Measurements from ENCODE around the gene WAC.

WAC gene

GRCh38 chr10:28612877-28613276 is 80.0 kb downstream of the WAC start:
- TF ChIP-seq, protein P1, sequence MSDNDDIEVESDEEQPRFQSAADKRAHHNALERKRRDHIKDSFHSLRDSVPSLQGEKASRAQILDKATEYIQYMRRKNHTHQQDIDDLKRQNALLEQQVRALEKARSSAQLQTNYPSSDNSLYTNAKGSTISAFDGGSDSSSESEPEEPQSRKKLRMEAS (IDR thresholded peaks at IDR 0.05; ENCODE audit: low read depth, low read length): no peak
- TF ChIP-seq MYC (IDR thresholded peaks at IDR 0.05; ENCODE audit: low read depth, low read length): no peak
- TF ChIP-seq CTCF (IDR thresholded peaks at IDR 0.05; ENCODE audit: low read depth, low read length): no peak
- no peak for TF ChIP-seq POLR2A (IDR thresholded peaks at IDR 0.05; ENCODE audit: extremely low read depth, insufficient read length)
- no peak overlapping the region for H3K4me3 ChIP-seq (ENCODE audit: low read depth, low read length)
- no peak for DNase-seq (ENCODE audit: low read depth)

GRCh38 chr10:28616514-28616913 is 83.6 kb downstream of the WAC start:
- no peak for DNase-seq (ENCODE audit: low read depth)
- H3K4me3 ChIP-seq (ENCODE audit: low read depth, low read length): no peak overlapping the region
- no peak for TF ChIP-seq CTCF (IDR thresholded peaks at IDR 0.05; ENCODE audit: low read depth, low read length)
- TF ChIP-seq, protein P1 (IDR thresholded peaks at IDR 0.05; ENCODE audit: low read depth, low read length): no peak
- no peak for TF ChIP-seq POLR2A (IDR thresholded peaks at IDR 0.05; ENCODE audit: extremely low read depth, insufficient read length)
- no peak for TF ChIP-seq MYC (IDR thresholded peaks at IDR 0.05; ENCODE audit: low read depth, low read length)

GRCh38 chr10:28619455-28619854 is 86.5 kb downstream of the WAC start:
- TF ChIP-seq, protein P1 (IDR thresholded peaks at IDR 0.05; ENCODE audit: low read depth, low read length): no peak
- no peak for TF ChIP-seq CTCF (IDR thresholded peaks at IDR 0.05; ENCODE audit: low read depth, low read length)
- TF ChIP-seq POLR2A (IDR thresholded peaks at IDR 0.05; ENCODE audit: extremely low read depth, insufficient read length): no peak
- TF ChIP-seq MYC (IDR thresholded peaks at IDR 0.05; ENCODE audit: low read depth, low read length): no peak
- H3K4me3 ChIP-seq (ENCODE audit: low read depth, low read length): no peak overlapping the region
- peak; percentile 14 for DNase-seq (ENCODE audit: low read depth)

- peak; percentile 12 for DNase-seq (ENCODE audit: low read depth)
- TF ChIP-seq, protein P1 (IDR thresholded peaks at IDR 0.05; ENCODE audit: low read depth, low read length): no peak
- TF ChIP-seq MYC (IDR thresholded peaks at IDR 0.05; ENCODE audit: low read depth, low read length) (no peak), POLR2A (IDR thresholded peaks at IDR 0.05; ENCODE audit: extremely low read depth, insufficient read length) (no peak), CTCF (IDR thresholded peaks at IDR 0.05; ENCODE audit: low read depth, low read length) (no peak)
- H3K4me3 ChIP-seq (ENCODE audit: low read depth, low read length): no peak overlapping the region
These were observed 87.3 kb downstream of the WAC start for GRCh38 chr10:28620251-28620650.

GRCh38 chr10:28623483-28623882 is 90.6 kb downstream of the WAC start:
- H3K4me3 ChIP-seq (ENCODE audit: low read depth, low read length): no peak overlapping the region
- TF ChIP-seq, protein P1 (IDR thresholded peaks at IDR 0.05; ENCODE audit: low read depth, low read length): no peak
- TF ChIP-seq MYC (IDR thresholded peaks at IDR 0.05; ENCODE audit: low read depth, low read length): no peak
- no peak for TF ChIP-seq POLR2A (IDR thresholded peaks at IDR 0.05; ENCODE audit: extremely low read depth, insufficient read length)
- TF ChIP-seq CTCF (IDR thresholded peaks at IDR 0.05; ENCODE audit: low read depth, low read length): no peak
- DNase-seq (ENCODE audit: low read depth): no peak

DNA sequence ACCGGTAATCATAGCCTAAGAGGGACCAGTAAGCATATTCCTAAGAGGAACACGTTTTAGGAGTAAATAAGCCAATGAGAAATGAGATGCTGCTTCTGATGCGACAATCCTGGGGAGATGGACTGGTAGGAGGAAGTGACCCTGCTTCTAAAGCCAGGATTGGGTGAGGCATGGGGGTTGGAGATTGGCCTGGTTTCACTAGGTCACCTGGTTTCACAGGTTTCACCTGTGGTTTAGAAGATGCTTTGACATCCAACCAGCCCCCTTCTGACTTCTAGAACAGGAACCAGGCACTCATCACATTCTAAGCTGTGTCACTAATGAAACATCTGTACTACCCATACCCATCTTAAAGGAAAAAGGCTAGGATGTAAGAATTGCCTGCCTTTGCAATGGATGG is 91.4 kb downstream of the WAC start:
- no peak overlapping the region for H3K4me3 ChIP-seq (ENCODE audit: low read depth, low read length)
- DNase-seq (ENCODE audit: low read depth): no peak
- TF ChIP-seq CTCF (IDR thresholded peaks at IDR 0.05; ENCODE audit: low read depth, low read length) (no peak), MYC (IDR thresholded peaks at IDR 0.05; ENCODE audit: low read depth, low read length) (no peak), POLR2A (IDR thresholded peaks at IDR 0.05; ENCODE audit: extremely low read depth, insufficient read length) (no peak)
- TF ChIP-seq, protein P1 (IDR thresholded peaks at IDR 0.05; ENCODE audit: low read depth, low read length): no peak
